ENCODE results near the gene SAMD9L.

The SAMD9L gene

GRCh38 chr7:93148144-93148543 is at the start of gene SAMD9L:
Gene SAMD9L, minus strand, starts transcription at chr7:93148385. Its CDS starts 12,414 bp downstream, at chr7:93135971.
- no peak for DNase-seq

DNA sequence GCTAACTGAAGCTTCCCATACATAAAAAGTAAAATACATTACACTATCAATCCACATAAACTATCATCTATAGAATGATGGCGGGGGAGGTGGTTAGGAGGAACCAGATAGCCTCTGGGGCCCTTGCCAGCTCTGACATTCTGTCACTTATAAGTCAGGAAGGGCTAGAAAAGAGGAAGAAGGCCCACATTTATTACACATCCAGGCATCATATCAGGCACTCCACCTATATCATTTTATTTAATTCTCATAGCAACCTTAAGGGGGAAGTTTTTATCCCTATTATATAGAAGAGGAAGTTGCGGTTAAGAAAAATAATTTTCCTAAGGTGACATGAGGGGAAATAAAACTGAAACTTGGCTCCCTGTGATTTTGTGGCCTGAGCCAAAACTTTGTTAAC is 48.2 kb upstream of the SAMD9L start:
- no peak for DNase-seq

DNA sequence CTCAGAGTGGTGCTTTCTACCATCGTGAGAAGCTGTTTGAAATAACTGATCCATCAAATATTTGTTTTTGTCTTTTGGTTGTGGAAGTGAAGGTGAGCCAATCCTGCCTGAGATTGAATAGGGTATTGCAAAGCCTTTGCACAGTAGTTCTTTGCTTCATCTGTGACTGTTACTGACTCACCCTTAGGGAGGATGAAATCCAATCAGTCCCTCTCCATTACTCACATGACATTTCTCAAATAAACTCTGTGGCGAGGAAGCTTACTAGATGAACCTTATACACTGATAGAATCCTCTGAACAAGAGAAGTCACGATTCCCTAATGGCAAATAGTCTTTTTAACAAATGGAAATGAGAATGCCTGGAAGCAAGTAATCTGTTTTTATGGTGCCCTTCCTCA is 46.2 kb upstream of the SAMD9L start:
- no peak for DNase-seq

DNA sequence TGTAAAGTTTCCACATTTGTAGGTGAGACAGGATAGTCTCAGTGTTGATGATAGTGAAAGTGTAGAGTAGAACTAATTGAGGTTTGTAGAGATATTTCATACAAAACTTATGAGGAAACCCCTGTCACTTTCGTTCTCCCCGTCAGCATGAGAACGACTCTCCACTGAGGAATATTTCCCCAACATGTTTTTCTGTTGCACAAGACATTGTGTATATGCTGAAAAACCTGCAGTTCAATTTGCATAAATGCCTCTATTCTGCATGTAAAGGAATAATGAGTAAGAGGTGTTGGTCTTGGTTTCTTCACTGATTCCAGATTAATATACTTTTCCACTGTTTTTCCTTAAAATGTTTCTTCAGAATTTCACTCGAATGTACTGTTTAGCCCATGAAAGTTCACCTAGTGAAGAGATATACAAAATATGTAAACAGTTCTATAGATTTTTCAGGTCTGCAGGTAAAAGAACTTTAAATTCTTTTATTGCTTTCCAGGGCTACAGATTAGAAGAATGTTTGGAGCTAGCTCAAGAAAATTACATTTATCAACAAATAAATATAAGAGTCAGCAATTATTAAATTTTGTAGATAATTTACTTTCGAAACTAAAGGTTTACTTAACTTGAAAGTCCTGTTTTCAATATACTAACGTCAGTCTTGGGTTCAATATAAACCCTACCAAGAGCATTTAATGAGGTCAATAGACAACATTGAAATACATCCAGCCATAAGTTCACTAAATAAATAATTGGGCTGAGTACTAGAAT is 40.9 kb upstream of the SAMD9L start:
- DNase-seq: no peak

DNA sequence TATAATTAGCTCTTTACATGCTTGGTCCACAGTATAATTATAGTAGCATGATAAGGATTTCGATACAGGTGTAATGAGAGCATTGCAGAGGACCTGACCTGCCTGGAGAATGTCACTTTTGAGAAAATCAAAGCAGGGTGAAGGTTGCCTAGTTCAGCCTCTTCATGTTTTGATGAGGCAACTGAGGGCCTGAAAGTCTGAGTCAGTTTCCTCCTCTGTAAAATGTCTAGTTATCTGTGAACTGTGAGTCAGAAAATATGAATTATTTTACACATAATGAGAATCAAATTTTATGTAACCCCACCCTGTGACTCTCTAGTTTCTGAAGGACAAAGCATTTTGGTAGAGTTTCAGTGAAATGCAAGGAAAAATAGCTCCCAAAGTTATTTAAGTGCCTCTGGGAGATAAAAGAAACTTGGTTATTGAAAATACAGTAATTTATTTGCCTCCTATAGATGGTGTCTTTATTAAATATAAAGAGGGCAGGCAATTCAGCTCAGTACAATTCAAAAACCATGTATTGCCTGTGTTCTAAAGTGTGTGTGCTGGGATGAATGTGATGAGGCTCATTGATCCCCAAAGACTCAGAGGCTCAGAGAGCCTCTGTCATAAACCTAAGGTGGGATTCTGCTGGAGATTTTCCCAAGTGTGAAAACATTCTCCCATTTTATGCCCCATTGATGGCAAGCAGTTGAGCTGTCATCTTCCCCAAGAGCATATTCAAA is 37.3 kb upstream of the SAMD9L start:
- DNase-seq: no peak

DNA sequence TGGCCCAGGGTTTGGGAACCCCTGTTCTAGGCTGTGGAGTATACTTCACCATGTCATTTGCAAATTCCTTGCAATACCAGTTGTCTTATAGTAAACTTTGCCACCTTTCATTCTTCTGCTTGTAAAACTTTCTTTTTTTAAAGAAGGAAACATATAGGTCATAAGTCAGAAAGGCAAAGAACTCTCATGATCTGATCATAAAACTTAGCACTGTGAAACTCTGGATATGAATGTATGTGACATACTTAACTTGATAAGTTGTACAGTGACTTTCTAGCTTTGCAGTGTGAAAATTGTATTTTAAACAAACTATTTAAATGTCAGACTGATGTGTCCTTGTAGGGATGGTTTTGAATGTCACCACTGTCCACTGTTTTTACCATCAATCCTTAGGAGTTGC is 31.0 kb upstream of the SAMD9L start:
- DNase-seq: no peak

DNA sequence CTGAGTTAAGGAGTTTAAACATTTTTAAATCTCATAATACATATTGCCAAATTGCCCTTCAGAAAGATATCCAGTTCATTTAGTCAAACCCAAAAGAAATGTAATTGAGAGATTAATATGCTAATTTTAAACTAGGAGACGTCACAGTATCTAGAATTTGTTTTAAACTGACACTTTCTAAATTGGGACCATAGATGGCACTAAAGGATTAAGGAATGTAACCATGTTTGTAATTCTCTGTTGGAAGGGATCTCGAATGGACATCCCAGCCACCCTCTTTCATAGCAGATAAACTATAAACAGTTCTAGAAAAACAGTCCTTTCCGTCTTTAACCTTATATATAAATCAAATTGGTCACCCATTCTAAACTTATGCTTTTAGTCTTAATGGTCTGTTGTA is 30.0 kb upstream of the SAMD9L start:
- DNase-seq: no peak

- no peak for DNase-seq
These were observed 28.9 kb upstream of the SAMD9L start for GRCh38 chr7:93176992-93177580.

DNA sequence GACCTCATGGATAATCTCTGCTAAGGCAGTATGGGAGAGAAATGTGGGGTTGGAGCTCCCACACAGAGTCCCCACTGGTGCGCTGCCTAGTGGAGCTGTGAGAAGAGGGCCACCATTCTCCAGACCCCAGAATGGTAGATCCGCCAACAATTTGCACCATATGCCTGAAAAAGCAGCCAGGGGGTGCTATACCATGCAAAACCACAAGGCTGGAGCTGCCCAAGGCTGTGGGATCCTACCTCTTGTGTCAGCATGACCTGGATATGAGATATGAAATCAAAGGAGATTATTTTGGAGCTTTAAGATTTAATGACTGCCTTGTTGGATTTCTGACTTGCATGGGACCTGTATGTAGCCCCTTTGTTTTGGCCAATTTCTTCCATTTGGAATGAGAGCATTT is 27.0 kb upstream of the SAMD9L start:
- no peak for DNase-seq

DNA sequence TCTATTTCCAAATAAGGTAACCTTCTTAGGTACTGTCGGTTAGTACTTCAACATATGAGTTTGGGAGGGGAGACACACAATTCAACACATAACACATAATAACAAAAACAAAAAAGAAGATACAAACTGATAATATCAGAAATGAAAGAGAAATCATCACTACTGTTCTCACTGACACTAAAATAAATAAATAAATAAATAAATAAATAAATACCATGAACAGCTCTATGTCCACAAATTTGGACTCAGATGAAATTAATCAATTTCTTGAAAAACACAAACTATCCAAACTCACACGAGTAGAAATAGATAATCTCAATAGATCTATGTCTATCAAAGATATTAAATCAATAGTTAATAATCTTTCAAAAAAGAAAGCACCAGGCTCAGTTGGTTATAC is 24.5 kb upstream of the SAMD9L start:
- DNase-seq: no peak

GRCh38 chr7:93171606-93172226 is 23.5 kb upstream of the SAMD9L start:
- no peak for DNase-seq

DNA sequence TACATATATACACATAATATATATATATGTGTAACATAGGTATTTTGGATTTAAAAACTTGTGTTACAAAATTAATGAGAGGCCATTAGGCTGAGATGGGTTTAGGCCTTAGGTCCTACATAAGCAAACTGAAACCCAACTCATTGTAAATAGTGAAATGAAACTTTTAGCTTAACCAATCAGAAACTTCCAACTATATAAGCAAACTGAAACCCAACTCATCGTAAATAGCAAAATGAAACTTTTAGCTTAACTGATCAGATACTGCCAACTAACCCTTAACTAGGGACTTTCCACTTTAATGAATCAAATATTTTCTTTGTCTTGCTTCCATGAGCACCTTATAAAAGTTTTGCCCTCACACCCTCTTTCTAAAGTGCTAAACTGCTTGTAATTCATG is 17.3 kb upstream of the SAMD9L start:
- DNase-seq: no peak

- DNase-seq: no peak
These were observed 16.6 kb upstream of the SAMD9L start for GRCh38 chr7:93164766-93165165.

DNA sequence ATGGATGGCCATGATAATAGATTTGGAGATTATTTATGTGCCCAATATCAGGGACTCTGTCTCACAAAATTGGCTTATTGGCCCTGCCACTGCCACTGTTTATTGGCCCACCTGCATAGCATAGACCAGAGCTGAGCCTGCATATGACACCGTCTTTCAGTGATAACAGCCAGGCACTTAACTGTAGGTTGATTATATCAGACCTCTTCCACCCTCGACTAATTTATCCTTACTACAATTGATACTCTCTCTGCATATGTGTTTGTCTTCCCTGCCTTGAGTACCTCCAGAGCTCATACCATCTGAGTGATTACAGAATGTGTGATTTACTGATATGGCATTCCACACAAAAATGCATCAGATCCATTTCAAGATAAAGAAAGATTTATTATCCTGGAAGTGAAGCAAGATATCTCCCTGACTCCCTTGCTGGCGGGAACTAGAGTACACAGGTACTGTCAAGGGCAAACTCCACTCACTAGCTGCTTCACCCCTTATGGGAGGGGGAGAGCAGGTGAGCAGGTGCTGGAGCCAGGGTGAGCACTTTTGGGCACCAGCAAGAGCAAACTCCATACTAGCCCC is 13.1 kb upstream of the SAMD9L start:
- DNase-seq: no peak

DNA sequence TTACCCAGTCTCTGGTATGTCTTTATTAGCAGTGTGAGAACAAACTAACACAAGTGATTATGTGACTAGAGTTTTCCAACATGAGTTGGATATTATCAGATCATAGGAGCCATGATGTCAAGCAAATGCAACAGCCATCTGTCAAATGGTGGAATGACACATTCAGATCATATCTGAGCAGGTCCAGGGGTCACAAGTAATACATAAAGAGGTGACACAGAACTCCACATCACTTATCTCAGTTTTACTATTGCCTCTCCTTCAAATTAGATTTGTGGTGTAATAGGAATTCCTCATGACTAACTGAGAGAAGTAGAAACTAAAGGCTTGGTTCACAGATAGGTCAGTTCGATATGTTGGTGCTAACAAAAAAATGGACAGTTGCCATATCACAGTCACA is 12.2 kb upstream of the SAMD9L start:
- DNase-seq: no peak

DNA sequence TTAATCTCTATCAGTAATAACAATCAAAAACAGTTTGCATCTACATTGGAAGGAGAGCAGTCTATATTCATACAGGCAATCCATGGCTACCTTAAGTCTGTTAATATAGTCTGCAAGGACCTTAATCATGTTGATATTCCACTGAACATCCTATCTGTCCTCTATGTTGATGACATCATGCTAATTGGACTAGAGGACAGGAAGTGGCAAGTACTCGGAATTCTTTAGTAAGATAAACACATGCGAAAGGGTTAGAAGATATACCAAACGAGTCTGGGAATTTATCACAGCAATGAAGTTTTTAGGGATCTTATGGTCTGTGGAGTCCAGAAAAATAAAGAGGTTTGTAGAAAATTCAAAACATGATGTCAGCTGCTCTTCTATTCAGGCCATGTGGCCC is 11.3 kb upstream of the SAMD9L start:
- DNase-seq: no peak

DNA sequence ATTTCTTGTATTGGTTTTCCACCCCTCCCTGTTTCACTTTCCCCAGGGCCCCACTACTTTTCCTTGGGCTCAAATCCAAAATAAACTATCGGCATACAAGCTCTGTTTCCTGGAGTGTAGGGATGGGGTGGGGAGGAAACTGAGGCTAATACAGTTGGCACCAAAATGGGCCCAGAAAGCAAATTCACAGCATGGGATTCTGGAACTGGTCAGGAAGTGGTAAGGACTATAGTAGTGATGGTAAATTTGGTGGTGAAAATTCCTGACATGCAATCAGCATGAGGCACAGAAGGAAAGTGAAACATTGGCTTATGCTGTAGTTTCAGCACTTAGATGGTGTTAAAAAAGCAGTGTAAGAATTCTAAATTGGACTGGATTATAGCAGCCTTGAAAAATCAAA is 8.7 kb upstream of the SAMD9L start:
- no peak for DNase-seq

DNA sequence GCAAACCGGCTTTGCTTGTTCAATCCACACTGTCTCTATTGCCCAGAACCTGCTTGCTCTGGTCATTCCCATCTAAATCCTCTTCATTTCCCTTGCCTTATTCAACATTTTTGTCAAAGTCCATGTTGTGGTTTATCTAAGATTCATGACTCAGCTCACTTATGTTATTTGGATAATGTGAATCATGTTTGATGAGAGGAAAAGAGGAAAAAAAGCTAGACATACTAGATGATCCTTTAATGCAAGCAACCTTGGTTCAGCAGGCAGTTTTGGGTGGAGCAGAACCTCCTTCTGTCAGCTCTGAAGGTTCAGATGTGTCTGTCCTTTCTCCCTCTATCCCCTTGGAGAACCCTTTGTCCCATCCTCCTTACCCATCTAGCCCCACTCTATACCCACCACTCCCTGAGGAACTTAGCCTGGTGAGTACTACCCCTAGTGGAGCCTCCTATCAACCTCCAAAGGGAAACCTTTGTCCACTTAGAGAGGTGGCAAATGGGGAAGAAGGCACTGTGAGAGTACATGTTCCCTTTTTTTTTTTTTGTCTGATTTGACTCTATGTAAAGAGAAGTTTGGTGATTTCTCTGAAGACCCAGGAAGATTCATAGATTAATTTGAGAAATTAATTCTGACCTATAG is 2.1 kb upstream of the SAMD9L start:
- DNase-seq: no peak

- no peak for DNase-seq
These were observed 542 bp upstream of the SAMD9L start for GRCh38 chr7:93148727-93149126.

DNA sequence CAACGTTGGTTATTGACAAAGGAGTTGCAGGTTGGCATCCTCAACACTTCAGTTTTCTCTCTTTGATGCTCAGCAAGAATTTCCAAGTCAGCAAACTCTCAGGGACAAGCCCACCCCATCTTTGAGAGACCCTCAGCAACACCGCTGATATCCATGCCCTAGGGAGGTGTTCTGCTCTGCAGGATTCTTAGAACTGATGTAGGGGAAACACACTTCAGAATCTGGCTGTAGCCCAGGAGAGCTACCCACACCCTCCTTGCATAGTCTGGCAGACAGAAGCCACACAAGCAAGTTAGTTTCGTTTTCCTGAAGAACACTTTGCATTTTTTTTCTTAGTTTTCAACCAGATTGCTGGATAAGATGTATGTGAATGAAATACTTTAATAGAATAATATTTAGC is 822 bp downstream of the SAMD9L start:
- peak in 8 of 56 donors; percentile 0 to 17 (median 2) for DNase-seq

GRCh38 chr7:93146472-93147141 is 1.6 kb downstream of the SAMD9L start:
- no peak for DNase-seq

Measured in amygdala (tissue), 56 donors.